Adrenal gland (tissue), 12 donors: ENCODE results near the gene ANKDD1A. TPM values are rescaled to one million over a fixed set of nuclear protein-coding genes. Genes with fewer than 3 reads are reported as not detected.

Source experiments
- DNase-seq, 7 donors: peaks; one replicate each; pipeline ENCODE4 v3.0.0-alpha.2; 2019 to 2020
- H3K27ac ChIP-seq, 5 donors: fragments of 200-600 bp; sonication (generic) in 4 of 5; 1 replicate in 3 of 5; 2 replicates in 2 of 5; pipeline versions ENCODE4 v1.5.1 to v1.8.0; 2016 to 2020; ENCODE audit warnings: mild to moderate bottlenecking in 1 of 5
- H3K27me3 ChIP-seq: fragments of 200-600 bp; 2 replicates; pipeline ENCODE4 v1.8.0; 2021
- H3K36me3 ChIP-seq, 2 donors: fragments of 200-600 bp; replicated peaks in 1 of 2; 1 replicate in 1 of 2; 2 replicates in 1 of 2; pipeline versions ENCODE4 v1.5.1 to v1.8.0; 2018 to 2022
- H3K4me1 ChIP-seq, 2 donors: fragments of 200-600 bp; replicated peaks in 1 of 2; 1 replicate in 1 of 2; 2 replicates in 1 of 2; pipeline versions ENCODE4 v1.5.1 to v1.8.0; 2018 to 2021
- H3K4me3 ChIP-seq, 4 donors: fragments of 200-600 bp; sonication (generic) in 3 of 4; one replicate each; pipeline ENCODE4 v1.5.1; 2016 to 2018
- H3K9me3 ChIP-seq, 3 donors: fragments of 200-600 bp; sonication (generic) in 1 of 3; replicated peaks in 1 of 3; 1 replicate in 2 of 3; 2 replicates in 1 of 3; pipeline versions ENCODE4 v1.5.1 to v1.8.0; 2016 to 2021
- POLR2A ChIP-seq, 2 donors: fragments of 450-650 bp; IDR thresholded peaks; one replicate each; pipeline ENCODE4 v1.6.1; 2017; ENCODE audit warnings: antibody characterized with exemption in 2 of 2, mild to moderate bottlenecking in 2 of 2, moderate library complexity in 1 of 2
- WGBS, 4 donors: extraction: QIAGEN DNeasy Blood & Tissue Kit in 2 of 4; methylation state at CpG; one replicate each; pipeline versions ENCODE4 v1.1.5 to v1.1.7; 2013 to 2017; 5-methylcytosine and 5-hydroxymethylcytosine counted together
- intact Hi-C, 2 donors: fragments of 100-400 bp; cut with DNase I; formaldehyde crosslinking; loops; one replicate each; pipeline versions ENCODE4 v1.14.1 to v1.15.0; 2022 to 2023
- polyA plus RNA-seq, 3 donors: library from polyadenylated mRNA; stranded (reverse); fragments of 200-250 nt in 2 of 3; fragments of 350-450 nt in 1 of 3; fragmentation: Illumina TruSeq in 1 of 3; extraction: RNeasy Lipid Tissue Mini Kit (QIAGEN cat#74804) in 1 of 3; gene quantifications; one replicate each; pipeline ENCODE4 v1.2.3, GENCODE V29; 2013 to 2014
- total RNA-seq, 9 donors: library from RNA; depleted of rRNA in 4 of 9; stranded (reverse); fragments of >200 nt in 4 of 9; fragments of 120-200 nt in 1 of 9; fragmentation: NEBNext Ultra II Directional in 1 of 9; extraction: Animal tissue kit (Norgen Biotek cat#: 25700) in 1 of 9; gene quantifications; one replicate each; pipeline versions ENCODE4 v1.1.0 to v1.2.4, GENCODE V29; 2013 to 2023
- TF ChIP-seq, protein P1 (sequence below), 6 experiments: fragments of 450-650 bp in 4 of 6; fragments of 200-600 bp in 2 of 6; sonication (generic) in 1 of 6; IDR thresholded peaks; 1 replicate in 5 of 6; 2 replicates in 1 of 6; pipeline versions ENCODE4 v1.5.1 to v1.8.0; 2016 to 2021; ENCODE audit warnings: antibody characterized with exemption in 6 of 6, mild to moderate bottlenecking in 2 of 6, moderate library complexity in 1 of 6
- donor health status: healthy with polysubstance abuse.
- donor health status: Bipolar disorder and iron deficiency.
- donor health status: DM: yes; HTN: yes; CAD: no.
- donor health status: DM: no; HTN: no; CAD: no.
- donor health status: DM: no; HTN: no; CAD: no.
- donor health status: DM: yes; HTN: yes; CAD: no.

Gene ANKDD1A
- total and polyA plus RNA-seq, 12 donors = 7.0 to 41.7 (median 28.4) TPM

- H3K9me3 ChIP-seq = no peaks in the 10 kb centered on the region
- no peaks in the 10 kb centered on the region for H3K27me3 ChIP-seq
- H3K4me1 ChIP-seq = no peaks in the 10 kb centered on the region
- H3K36me3 ChIP-seq = no peaks in the 10 kb centered on the region
- intact Hi-C loops = no loop called here
- TF ChIP-seq POLR2A (IDR thresholded peaks at IDR 0.05) = no peak
- TF ChIP-seq, protein P1, sequence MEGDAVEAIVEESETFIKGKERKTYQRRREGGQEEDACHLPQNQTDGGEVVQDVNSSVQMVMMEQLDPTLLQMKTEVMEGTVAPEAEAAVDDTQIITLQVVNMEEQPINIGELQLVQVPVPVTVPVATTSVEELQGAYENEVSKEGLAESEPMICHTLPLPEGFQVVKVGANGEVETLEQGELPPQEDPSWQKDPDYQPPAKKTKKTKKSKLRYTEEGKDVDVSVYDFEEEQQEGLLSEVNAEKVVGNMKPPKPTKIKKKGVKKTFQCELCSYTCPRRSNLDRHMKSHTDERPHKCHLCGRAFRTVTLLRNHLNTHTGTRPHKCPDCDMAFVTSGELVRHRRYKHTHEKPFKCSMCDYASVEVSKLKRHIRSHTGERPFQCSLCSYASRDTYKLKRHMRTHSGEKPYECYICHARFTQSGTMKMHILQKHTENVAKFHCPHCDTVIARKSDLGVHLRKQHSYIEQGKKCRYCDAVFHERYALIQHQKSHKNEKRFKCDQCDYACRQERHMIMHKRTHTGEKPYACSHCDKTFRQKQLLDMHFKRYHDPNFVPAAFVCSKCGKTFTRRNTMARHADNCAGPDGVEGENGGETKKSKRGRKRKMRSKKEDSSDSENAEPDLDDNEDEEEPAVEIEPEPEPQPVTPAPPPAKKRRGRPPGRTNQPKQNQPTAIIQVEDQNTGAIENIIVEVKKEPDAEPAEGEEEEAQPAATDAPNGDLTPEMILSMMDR (IDR thresholded peaks at IDR 0.05) = no peak
- no peak for DNase-seq
- no peak overlapping the region for H3K4me3 ChIP-seq
- H3K27ac ChIP-seq = peak overlapping the region in 1 of 5 donors; percentile 41
- 79 to 92% (median 90%) methylated on average over 6 of the region's 6 CpGs for WGBS, 4 donors
Measured at GRCh38 chr15:64921711-64922110, 10.0 kb downstream of the ANKDD1A start.

GRCh38 chr15:64923546-64923945 is 11.8 kb downstream of the ANKDD1A start:
- WGBS, 4 donors = 95 to 100% (median 96%) methylated on average over 2 of the region's 2 CpGs

DNA sequence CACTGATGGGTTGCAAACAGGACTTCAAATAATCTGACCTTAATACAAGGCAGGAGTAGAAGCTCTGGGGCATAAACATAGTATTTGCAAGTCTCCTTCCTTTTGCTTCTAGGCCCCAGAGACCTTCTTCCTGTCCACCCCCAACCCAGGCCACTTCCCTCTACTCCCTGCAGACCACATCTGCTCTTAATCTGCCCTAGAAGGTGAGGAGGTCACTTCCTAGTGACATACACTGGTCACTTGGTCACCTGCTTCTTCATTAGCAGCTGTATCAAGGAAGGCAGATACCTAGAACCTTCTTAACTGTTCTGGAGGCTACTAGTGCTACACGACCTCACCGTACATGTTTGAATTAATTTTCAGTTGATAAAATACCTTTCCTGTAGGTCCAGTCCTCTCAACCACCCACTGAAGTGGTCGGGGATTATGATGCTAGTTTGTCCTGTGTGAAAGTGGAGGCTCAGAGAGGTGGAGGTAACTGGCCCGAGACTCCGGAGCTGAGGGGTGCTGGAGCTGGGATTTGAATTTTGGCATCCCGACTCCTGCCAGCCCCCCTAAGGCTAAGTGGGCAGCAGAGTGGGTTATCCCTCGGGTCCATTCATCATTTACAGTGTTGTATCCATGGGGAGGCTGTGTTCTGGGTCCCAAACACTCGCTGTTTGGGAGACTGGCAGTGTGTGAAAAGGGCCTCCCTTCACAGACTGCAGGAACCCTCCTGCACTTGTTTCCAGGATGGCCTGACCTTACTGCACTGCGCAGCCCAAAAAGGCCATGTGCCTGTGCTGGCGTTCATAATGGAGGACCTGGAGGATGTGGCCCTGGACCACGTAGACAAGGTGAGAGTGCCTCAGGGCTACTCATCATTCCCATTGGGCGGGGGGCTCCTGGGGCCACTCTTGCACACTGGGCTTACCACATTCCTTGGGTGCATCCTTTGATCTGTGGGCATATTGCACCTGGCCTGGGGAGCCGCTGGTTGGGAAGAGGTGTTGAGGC is 13.9 kb downstream of the ANKDD1A start:
- no peak for DNase-seq
- intact Hi-C loops = no loop called here
- no peaks in the 10 kb centered on the region for H3K4me1 ChIP-seq
- no peaks in the 10 kb centered on the region for H3K36me3 ChIP-seq
- TF ChIP-seq, protein P1 (IDR thresholded peaks at IDR 0.05) = no peak
- no peak for TF ChIP-seq POLR2A (IDR thresholded peaks at IDR 0.05)
- no peaks in the 10 kb centered on the region for H3K27me3 ChIP-seq
- no peaks in the 10 kb centered on the region for H3K9me3 ChIP-seq
- 92 to 96% (median 95%) methylated on average over 9 to 13 of the region's 13 CpGs for WGBS, 4 donors
- H3K4me3 ChIP-seq = no peak overlapping the region
- no peak overlapping the region for H3K27ac ChIP-seq

More at GRCh38 chr15:64923546-64923945, 11.8 kb downstream of the ANKDD1A start:
- TF ChIP-seq POLR2A (IDR thresholded peaks at IDR 0.05) = no peak
- TF ChIP-seq, protein P1 (IDR thresholded peaks at IDR 0.05) = no peak
- Histone ChIP-seq H3K27me3 (no peaks in the 10 kb centered on the region), H3K36me3 (no peaks in the 10 kb centered on the region), H3K4me3 (no peak overlapping the region), H3K27ac (no peak overlapping the region), H3K9me3 (no peaks in the 10 kb centered on the region), H3K4me1 (no peaks in the 10 kb centered on the region)
- intact Hi-C loops = no loop called here
- DNase-seq = no peak

- intact Hi-C loops = no loop called here
- no peaks in the 10 kb centered on the region for H3K27me3 ChIP-seq
- no peaks in the 10 kb centered on the region for H3K4me1 ChIP-seq
- no peak overlapping the region for H3K4me3 ChIP-seq
- H3K9me3 ChIP-seq = no peaks in the 10 kb centered on the region
- DNase-seq = no peak
- WGBS, 4 donors = 93 to 97% (median 95%) methylated on average over 7 to 8 of the region's 8 CpGs
- H3K36me3 ChIP-seq = peaks cover 0 to 3% of the 10 kb centered on the region in 2 donors
- TF ChIP-seq, protein P1 (IDR thresholded peaks at IDR 0.05) = no peak
- no peak for TF ChIP-seq POLR2A (IDR thresholded peaks at IDR 0.05)
- no peak overlapping the region for H3K27ac ChIP-seq
Measured at GRCh38 chr15:64926661-64927060, 15.0 kb downstream of the ANKDD1A start.
